Endodermal cell (in vitro differentiated cells): ENCODE results near the gene FLT3LG. TPM values are rescaled to one million over a fixed set of nuclear protein-coding genes. Genes with fewer than 3 reads are reported as not detected.
A peak's percentile ranks its signal among the peaks of the same experiment; 100 is the strongest.

Source experiments
- DNase-seq: peaks from one replicate; pipeline ENCODE4 v3.0.0-alpha.2; 2017
- H3K27ac ChIP-seq: 2 replicates; pipeline ENCODE4 v1.5.1; 2013; ENCODE audit warnings: mild to moderate bottlenecking, low read depth, low read length, moderate library complexity
- H3K27me3 ChIP-seq: 2 replicates; pipeline ENCODE4 v1.6.1; 2013; ENCODE audit warnings: mild to moderate bottlenecking, low read length, moderate library complexity; ENCODE audit not compliant: insufficient read depth, control insufficient read depth, poor library complexity, severe bottlenecking
- H3K36me3 ChIP-seq: 2 replicates; pipeline ENCODE4 v1.7.0; 2013; ENCODE audit warnings: mild to moderate bottlenecking, low read length, moderate library complexity; ENCODE audit not compliant: control insufficient read depth, insufficient read depth
- H3K4me1 ChIP-seq: one replicate; pipeline ENCODE4 v1.7.0; 2013; ENCODE audit warnings: low read length; ENCODE audit not compliant: control insufficient read depth, insufficient read depth
- H3K4me3 ChIP-seq: 2 replicates; pipeline ENCODE4 v1.5.1; 2013; ENCODE audit warnings: mild to moderate bottlenecking, low read length, moderate library complexity
- H3K9ac ChIP-seq: 2 replicates; pipeline ENCODE4 v1.6.1; 2013; ENCODE audit warnings: mild to moderate bottlenecking, low read length, moderate library complexity; ENCODE audit not compliant: poor library complexity, severe bottlenecking; ENCODE audit errors: extremely low read depth
- H3K9me3 ChIP-seq: 2 replicates; pipeline ENCODE4 v1.6.1; 2013; ENCODE audit warnings: mild to moderate bottlenecking, low read length, moderate library complexity; ENCODE audit not compliant: control insufficient read depth
- H3K27ac Mint-ChIP-seq: 2 replicates; pipeline ENCODE4 v1.8.0; 2020; ENCODE audit warnings: mixed read lengths
- H3K27me3 Mint-ChIP-seq: 2 replicates; pipeline ENCODE4 v1.8.0; 2021; ENCODE audit warnings: mild to moderate bottlenecking, mixed read lengths; ENCODE audit not compliant: insufficient read depth
- H3K36me3 Mint-ChIP-seq: 2 replicates; pipeline ENCODE4 v1.8.0; 2020; ENCODE audit warnings: low read depth, mixed read lengths
- H3K4me1 Mint-ChIP-seq: 2 replicates; pipeline ENCODE4 v1.8.0; 2020; ENCODE audit warnings: mixed read lengths
- H3K4me3 Mint-ChIP-seq: 2 replicates; pipeline ENCODE4 v1.8.0; 2020; ENCODE audit warnings: mild to moderate bottlenecking, moderate library complexity, mixed read lengths
- H3K9me3 Mint-ChIP-seq: 2 replicates; pipeline ENCODE4 v1.8.0; 2020; ENCODE audit warnings: mild to moderate bottlenecking, mixed read lengths
- CTCF ChIP-seq: fragments of 200-600 bp; sonication (generic); conservative IDR thresholded peaks from 2 replicates; pipeline ENCODE4 v1.5.0; 2021; ENCODE audit warnings: antibody characterized with exemption, mild to moderate bottlenecking
- WGBS, 2 experiments: methylation state at CpG; one replicate each; pipeline versions ENCODE4 v1.1.5 to v1.1.7; 2013; ENCODE audit warnings: missing lambda C conversion rate in 2 of 2, mixed read lengths in 1 of 2; ENCODE audit not compliant: insufficient coverage in 1 of 2, insufficient read length in 1 of 2; 5-methylcytosine and 5-hydroxymethylcytosine counted together
- total RNA-seq, 2 donors: library from RNA; stranded (reverse); fragmentation: NEBNext Ultra II Directional in 1 of 2; extraction: Animal tissue kit (Norgen Biotek cat#: 25700) in 1 of 2; gene quantifications; 2 replicates in 1 of 2; 3 replicates in 1 of 2; pipeline ENCODE4 v1.2.1, GENCODE V29; 2021

FLT3LG gene
- total RNA-seq, 2 donors from 2014 or later = 0.75 to 2.3 TPM

DNA sequence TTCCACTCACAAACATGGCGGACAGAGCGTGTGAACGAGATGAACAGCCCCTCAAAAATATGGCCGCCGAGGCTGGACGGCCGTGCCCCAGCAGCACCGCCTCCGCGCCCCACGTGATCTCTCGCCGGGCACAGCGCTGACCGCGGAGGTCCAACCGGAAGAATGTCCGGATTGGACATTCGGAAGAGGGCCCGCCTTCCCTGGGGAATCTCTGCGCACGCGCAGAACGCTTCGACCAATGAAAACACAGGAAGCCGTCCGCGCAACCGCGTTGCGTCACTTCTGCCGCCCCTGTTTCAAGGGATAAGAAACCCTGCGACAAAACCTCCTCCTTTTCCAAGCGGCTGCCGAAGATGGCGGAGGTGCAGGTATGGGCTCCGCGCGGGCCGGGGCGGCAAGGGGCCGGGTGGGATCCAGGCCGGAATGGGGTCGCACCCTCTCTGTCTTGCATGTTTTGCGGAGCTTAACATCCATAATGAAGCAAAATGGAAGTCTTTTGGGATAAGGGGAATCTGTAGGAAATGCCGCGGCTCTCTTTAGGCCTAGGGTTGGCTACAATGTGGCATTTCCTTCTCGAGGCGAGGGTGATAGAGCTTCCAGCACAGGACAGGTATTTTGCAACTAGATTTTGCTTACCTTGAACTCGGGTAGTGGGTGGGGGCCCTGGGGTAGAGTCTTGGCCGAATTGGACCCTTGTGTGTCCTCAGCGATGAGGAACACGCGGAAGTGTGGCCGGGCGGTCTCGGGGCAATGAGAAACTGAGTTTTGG is 13.4 kb downstream of the FLT3LG start, which contains the start of gene RPL13A:
TSS of gene RPL13A (plus strand) at position 332 of the 769 bp plus-strand sequence. CDS start at position 354, 22 bp downstream.
- no peak for TF ChIP-seq CTCF
- Histone ChIP-seq H3K27ac (peak within 1 kb of the TSS; percentile 95), H3K4me1 (peaks cover 6% of the 10 kb centered on the region), H3K4me3 (peak within 1 kb of the TSS; percentile 91), H3K27me3 (no peaks in the 10 kb centered on the region), H3K9ac (peak within 1 kb of the TSS; percentile 100), H3K9me3 (no peaks in the 10 kb centered on the region), H3K36me3 (peaks cover 43% of the 10 kb centered on the region)
- Mint-ChIP-seq H3K9me3 (no peaks in the 10 kb centered on the region), H3K4me1 (peaks cover 9% of the 10 kb centered on the region), H3K27me3 (no peaks in the 10 kb centered on the region), H3K4me3 (peak within 1 kb of the TSS; percentile 99), H3K36me3 (peaks cover 48% of the 10 kb centered on the region), H3K27ac (peak within 1 kb of the TSS; percentile 99)
- 0% methylated on average over 40 to 57 of the region's 57 CpGs for WGBS, 2 experiments
- peak; percentile 100 for DNase-seq

GRCh38 chr19:49488046-49488862 is 14.2 kb downstream of the FLT3LG start:
- H3K4me1 ChIP-seq = peaks cover 6% of the 10 kb centered on the region
- H3K9ac ChIP-seq = peak overlapping the region; percentile 100
- H3K4me3 ChIP-seq = peak overlapping the region; percentile 91
- peaks cover 51% of the 10 kb centered on the region for H3K36me3 ChIP-seq
- no peaks in the 10 kb centered on the region for H3K27me3 ChIP-seq
- no peaks in the 10 kb centered on the region for H3K27me3 Mint-ChIP-seq
- H3K4me1 Mint-ChIP-seq = peaks cover 9% of the 10 kb centered on the region
- H3K9me3 ChIP-seq = no peaks in the 10 kb centered on the region
- peak; percentile 76 for DNase-seq
- WGBS, 2 experiments = 0% methylated on average over 17 to 26 of the region's 26 CpGs
- H3K27ac ChIP-seq = peak overlapping the region; percentile 95
- H3K36me3 Mint-ChIP-seq = peaks cover 54% of the 10 kb centered on the region
- peak overlapping the region; percentile 99 for H3K4me3 Mint-ChIP-seq
- no peak for TF ChIP-seq CTCF
- H3K27ac Mint-ChIP-seq = peak overlapping the region; percentile 99
- H3K9me3 Mint-ChIP-seq = peaks cover under 1% of the 10 kb centered on the region

- peak overlapping the region; percentile 69 for H3K27ac ChIP-seq
Measured at GRCh38 chr19:49488863-49489537, 15.0 kb downstream of the FLT3LG start.

More at GRCh38 chr19:49488863-49489537, 15.0 kb downstream of the FLT3LG start:
- Histone ChIP-seq H3K4me3 (peak overlapping the region; percentile 91), H3K36me3 (peaks cover 51% of the 10 kb centered on the region), H3K27me3 (no peaks in the 10 kb centered on the region), H3K4me1 (peaks cover 6% of the 10 kb centered on the region), H3K9ac (peak overlapping the region; percentile 100), H3K9me3 (no peaks in the 10 kb centered on the region)
- Mint-ChIP-seq H3K36me3 (peaks cover 54% of the 10 kb centered on the region), H3K27ac (peak overlapping the region; percentile 99), H3K4me1 (peaks cover 9% of the 10 kb centered on the region), H3K9me3 (peaks cover 2% of the 10 kb centered on the region), H3K27me3 (no peaks in the 10 kb centered on the region), H3K4me3 (peak overlapping the region; percentile 99)
- WGBS, 2 experiments = 27 to 36% methylated on average over 10 to 15 of the region's 15 CpGs
- DNase-seq = no peak
- no peak for TF ChIP-seq CTCF
